HG03571 (cell line): ENCODE results near the gene RNF212B.

Experiments
- ATAC-seq: cut with Tn5 transposase; IDR thresholded peaks from one replicate; pipeline ENCODE4 v1.9.1; 2021; ENCODE audit not compliant: unreplicated experiment

The RNF212B gene

DNA sequence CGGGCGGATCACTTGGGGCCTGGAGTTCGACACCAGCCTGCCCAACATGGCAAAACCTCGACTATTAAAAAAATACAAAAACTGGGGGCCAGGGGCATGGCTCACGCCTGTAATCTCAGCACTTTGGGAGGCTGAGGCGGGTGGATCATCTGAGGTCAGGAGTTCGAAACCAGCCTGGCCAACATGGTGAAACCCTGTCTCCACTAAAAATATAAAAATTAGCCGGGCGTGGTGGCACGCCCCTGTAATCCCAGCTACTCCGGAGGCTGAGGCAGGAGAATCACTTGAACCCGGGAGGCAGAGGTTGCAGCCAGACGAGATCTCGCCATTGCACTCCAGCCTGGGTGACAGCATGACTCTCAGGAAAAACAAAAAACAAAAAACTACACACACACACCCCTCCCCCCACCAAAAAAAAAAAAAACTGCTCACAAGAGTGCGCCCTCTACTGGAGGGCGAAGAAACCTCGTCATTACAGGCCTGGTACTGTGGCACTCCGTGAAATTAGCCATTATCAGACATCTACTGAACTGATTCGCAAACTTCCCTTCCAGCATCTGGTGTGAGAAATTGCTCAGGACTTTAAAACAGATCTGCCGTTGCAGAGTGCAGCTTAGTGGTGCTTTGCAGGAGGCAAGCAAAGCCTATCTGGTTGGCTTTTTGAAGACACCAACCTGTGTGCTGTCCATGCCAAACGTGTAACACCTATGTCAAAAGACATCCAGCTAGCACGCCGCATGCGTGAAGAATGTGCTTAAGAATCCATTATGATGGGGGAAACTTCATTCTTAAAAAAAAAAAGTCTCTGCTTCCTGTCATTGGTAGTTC is 57.2 kb downstream of the RNF212B start:
- no peak for ATAC-seq

- ATAC-seq, result no peak
Observed at GRCh38 chr14:23296012-23296777, 58.5 kb downstream of the RNF212B start.

GRCh38 chr14:23297096-23297495 is 59.4 kb downstream of the RNF212B start:
- no peak for ATAC-seq

DNA sequence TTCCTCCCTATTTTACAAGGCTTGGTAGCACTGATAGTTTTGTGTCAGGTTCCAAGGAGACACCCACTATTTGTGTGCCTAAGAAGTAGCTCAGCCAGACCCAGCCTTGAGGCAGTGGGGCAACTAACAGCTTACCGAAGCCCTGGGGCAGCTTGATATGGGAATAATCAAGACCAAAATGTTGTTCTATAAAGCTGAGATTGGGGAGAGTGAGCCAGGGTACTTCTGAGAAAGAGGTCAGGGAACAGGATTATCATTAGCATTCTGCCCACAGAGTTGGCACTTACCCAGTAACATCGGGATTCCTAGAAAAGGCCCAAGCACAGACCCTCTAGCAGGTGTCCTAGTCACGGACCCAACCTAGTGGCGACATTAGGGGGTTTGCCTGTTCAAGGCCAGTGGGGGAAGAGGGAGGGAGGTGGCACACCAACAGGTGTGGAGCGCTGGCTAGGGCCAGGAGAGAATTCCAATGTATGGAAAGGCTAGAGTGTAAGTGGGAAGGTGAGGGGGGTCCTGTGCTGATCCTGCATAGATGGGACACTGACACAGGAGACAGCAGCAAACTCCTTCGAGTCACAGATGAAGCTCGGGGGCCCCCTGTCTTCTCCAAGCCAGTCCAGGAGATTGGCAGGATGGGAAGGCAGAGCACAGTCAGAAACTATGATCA is 60.0 kb downstream of the RNF212B start:
- no peak for ATAC-seq

- ATAC-seq, result no peak
Observed at GRCh38 chr14:23299211-23299957, 61.6 kb downstream of the RNF212B start.

DNA sequence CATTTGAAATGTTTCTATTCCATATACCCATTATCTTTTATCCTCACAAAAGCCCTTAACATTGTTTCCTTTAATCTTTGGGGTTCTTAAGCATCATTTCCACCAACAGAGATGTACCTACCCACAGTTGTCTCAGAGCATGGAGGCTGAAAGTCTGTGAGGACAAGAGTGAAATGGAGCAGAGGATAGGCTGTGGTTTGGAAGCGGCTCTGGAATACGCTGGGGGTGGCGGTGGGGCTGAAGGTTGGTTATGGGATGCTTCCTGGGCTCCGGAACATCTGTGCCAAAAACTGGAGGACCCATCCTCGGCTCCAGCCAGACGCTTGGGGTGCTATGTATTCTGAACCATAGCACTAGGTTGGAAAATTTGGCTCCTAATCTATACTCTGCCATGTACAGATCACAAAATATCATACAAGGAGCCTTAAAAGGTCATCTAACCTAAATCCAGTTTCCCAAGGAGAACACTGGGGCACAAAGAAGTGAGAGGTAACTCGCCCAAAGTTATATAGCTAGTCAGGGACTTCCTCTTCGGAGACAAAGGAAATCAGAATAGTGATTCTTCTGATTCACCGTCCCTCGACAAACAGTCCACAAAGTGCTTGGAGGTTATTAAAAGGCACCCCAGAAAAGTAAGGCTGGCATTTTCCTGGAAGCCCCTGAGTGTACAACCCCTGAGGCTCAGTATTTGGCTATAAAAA is 62.4 kb downstream of the RNF212B start:
- ATAC-seq, result no peak

- no peak for ATAC-seq
Observed at GRCh38 chr14:23300687-23301223, 63.0 kb downstream of the RNF212B start.

DNA sequence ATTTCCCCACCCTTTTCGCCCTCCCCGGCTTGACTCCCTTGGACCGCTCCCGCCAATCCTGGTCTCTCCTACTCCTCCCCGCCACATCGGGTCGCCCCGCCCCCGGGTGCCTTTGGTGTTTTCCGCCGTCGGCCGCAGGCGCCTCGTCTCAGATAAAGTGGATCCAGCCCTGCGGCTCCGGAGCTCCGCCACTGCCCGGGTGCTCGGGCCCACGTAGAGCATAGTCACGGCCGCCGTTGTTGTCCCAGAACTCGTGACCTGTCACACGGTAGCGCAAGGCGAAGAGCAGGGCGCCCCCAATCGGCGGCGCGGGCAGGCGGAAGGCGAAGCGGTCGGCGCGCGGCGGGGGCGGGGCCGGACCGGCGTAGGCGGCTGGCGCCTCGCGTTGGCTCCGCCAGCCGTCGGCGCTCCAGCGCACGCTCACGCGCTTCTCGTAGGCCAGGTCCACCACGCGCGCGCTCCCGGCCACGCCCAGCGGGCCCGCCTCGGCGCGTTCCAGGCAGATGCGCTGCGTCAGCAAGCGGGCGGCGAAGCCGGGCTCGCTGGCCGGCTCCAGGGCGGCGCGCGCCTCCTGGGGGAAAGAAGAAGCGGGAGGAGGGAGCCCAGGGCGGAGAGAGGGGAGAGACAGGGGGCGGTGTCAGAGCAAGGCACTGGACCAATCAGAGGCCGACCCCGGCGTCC is 63.7 kb downstream of the RNF212B start:
- ATAC-seq, result peak; percentile 68

GRCh38 chr14:23301969-23302289 is 64.2 kb downstream of the RNF212B start:
- peak; percentile 12 for ATAC-seq

DNA sequence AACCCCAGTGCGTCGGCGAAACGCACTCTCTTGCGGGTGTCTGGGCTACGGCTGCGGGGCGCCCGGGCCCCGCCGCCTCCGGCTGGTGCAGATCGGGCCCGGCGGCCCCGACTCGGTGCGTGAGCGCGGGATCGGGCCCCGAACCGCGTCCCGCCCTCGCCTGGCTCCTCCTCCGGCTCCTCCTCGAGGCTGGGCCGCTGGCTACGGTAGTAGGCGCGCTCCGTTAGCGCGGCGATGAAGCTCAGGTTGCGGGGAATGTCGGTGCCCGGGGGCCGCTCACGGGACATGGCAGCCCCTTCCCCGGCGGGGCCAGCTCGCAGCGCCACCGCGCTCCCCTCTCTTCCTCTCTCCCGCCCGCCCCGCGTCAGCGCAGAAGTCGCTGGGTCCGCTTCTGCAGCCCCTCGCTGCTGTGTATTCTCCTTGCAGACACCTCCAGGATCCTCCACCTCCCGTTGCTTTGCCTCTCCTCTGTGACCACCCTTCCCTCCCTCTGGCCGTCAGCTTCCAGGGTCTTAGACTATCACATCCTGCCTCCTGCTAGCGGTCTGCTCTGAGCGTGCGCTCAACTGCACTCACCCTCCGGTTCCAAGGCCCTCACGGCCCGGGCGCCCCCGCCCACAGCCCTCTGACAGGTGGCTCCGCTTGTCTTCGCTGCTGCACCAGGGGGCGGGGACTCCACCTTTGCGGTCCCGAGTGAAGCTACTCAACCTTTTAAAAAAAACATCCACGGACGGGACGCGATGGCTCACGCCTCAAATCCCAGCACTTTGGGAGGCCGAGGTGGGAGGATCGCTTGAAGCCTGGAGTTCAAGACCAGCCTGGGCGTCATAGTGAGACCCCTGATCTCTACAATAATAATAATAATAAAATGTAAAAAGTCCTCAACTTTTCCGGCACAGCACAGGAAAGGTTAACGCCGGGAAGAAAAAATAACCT is 64.8 kb downstream of the RNF212B start, which contains the start of gene PPP1R3E:
PPP1R3E (minus strand) TSS at position 570 of the 936 bp plus-strand sequence; CDS start at position 287, 283 bp downstream.
- peak; percentile 42 for ATAC-seq

- no peak for ATAC-seq
Observed at GRCh38 chr14:23306412-23307145, 68.8 kb downstream of the RNF212B start, which contains the start of gene BCL2L2. Gene BCL2L2, plus strand, starts transcription at chr14:23306833. Its CDS starts 935 bp downstream, at chr14:23307768.

GRCh38 chr14:23307146-23307530 is 69.4 kb downstream of the RNF212B start:
- ATAC-seq, result no peak

- ATAC-seq, result no peak
Observed at GRCh38 chr14:23307687-23308644, 70.2 kb downstream of the RNF212B start.

DNA sequence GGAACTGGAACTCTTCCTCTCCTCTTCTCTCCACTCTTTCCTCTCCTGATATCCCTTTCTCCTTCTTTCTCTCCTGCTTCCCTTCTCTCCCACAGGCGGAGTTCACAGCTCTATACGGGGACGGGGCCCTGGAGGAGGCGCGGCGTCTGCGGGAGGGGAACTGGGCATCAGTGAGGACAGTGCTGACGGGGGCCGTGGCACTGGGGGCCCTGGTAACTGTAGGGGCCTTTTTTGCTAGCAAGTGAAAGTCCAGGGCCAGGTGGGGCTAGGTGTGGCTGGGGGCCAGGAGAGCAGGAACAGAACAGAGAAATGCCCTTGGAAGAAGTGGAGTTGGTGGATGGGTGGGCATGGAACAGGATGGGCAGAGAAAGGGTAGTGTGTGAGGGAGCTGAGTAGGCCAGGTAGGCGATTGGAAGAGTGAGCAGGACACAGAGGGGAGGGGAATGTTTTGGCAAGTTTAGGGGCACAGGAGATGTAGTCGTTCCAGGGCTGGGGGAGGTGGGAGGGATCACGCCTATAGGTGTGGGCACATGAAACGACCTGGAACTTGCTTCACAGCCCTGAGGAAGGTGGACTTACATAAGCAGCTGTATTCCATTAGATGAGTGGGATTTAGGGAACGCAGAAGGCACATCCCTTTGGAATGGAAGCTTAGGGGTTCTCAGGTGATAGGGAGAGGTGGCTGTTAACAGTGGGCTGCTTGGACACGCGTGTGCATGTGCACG is 71.1 kb downstream of the RNF212B start:
- ATAC-seq, result no peak

- ATAC-seq, result no peak
Observed at GRCh38 chr14:23310546-23310945, 72.8 kb downstream of the RNF212B start.

GRCh38 chr14:23316300-23316699 is 78.6 kb downstream of the RNF212B start:
- no peak for ATAC-seq
